IMR-90 (cell line): ENCODE measurements around the gene CYP27B1. TPM values are rescaled to one million over a fixed set of nuclear protein-coding genes. Genes with fewer than 3 reads are reported as not detected.

Experiments
- ATAC-seq: fragments of 200-7000 bp; cut with Tn5 transposase; 2 replicates; pipeline ENCODE4 v1.9.1; 2020; ENCODE audit warnings: low read depth, mild to moderate bottlenecking, moderate library complexity
- BruUV-seq: library from RNA; stranded (reverse); fragments of 400-500 nt; replicated peaks from 2 replicates; lab custom pipeline; 2021; lab: Mats Ljungman, UMichigan
- CTCF ChIA-PET: fragments of 300-600 bp; formaldehyde crosslinking; extraction: SDS; loops from one replicate; lab custom pipeline; 2021; ENCODE audit warnings: antibody characterized with exemption; lab: Yijun Ruan, JAX
- POLR2A ChIA-PET: fragments of 300-600 bp; sonication (Branson Sonifier 250); formaldehyde crosslinking; loops from one replicate; lab custom pipeline; 2022; ENCODE audit warnings: antibody characterized with exemption; ENCODE audit not compliant: unreplicated experiment; lab: Charles Lee
- DNase-seq: peaks from one replicate; pipeline ENCODE4 v3.0.0; 2013
- H2AFZ ChIP-seq: replicated peaks from 2 replicates; pipeline ENCODE3; 2013; ENCODE audit warnings: low read length, mild to moderate bottlenecking; ENCODE audit not compliant: poor library complexity
- H2AK5ac ChIP-seq: 2 replicates; pipeline ENCODE4 v1.6.1; 2013; ENCODE audit warnings: low read depth, low read length, inconsistent platforms
- H2AK9ac ChIP-seq: replicated peaks from 2 replicates; pipeline ENCODE3; 2013; ENCODE audit warnings: mild to moderate bottlenecking, low read depth, low read length, moderate library complexity; ENCODE audit not compliant: poor library complexity
- H2BK120ac ChIP-seq: 2 replicates; pipeline ENCODE4 v1.6.1; 2013; ENCODE audit warnings: low read depth, low read length, inconsistent platforms
- H2BK15ac ChIP-seq: 3 replicates; pipeline ENCODE4 v1.6.1; 2013; ENCODE audit warnings: low read depth, low read length, inconsistent platforms
- H2BK20ac ChIP-seq: 2 replicates; pipeline ENCODE4 v1.6.1; 2013; ENCODE audit warnings: low read depth, mild to moderate bottlenecking, inconsistent platforms, low read length, moderate library complexity
- H2BK5ac ChIP-seq: 2 replicates; pipeline ENCODE4 v1.6.1; 2013; ENCODE audit warnings: mild to moderate bottlenecking, low read depth, low read length, inconsistent platforms; ENCODE audit not compliant: poor library complexity, severe bottlenecking
- H3K14ac ChIP-seq: replicated peaks from 2 replicates; pipeline ENCODE4 v1.6.1; 2013; ENCODE audit warnings: low read depth, low read length, inconsistent platforms
- H3K18ac ChIP-seq: 2 replicates; pipeline ENCODE4 v1.6.1; 2013; ENCODE audit warnings: low read depth, low read length, control low read depth
- H3K23ac ChIP-seq: 2 replicates; pipeline ENCODE4 v1.6.1; 2013; ENCODE audit warnings: low read depth, low read length, inconsistent platforms
- H3K27ac ChIP-seq: 2 replicates; pipeline ENCODE4 v1.5.1; 2013; ENCODE audit warnings: mild to moderate bottlenecking, control low read depth, low read length; ENCODE audit not compliant: insufficient read depth
- H3K27me3 ChIP-seq: 2 replicates; pipeline ENCODE4 v1.6.1; 2013; ENCODE audit warnings: low read length; ENCODE audit not compliant: control insufficient read depth, insufficient read depth
- H3K36me3 ChIP-seq: 2 replicates; pipeline ENCODE4 v1.6.1; 2013; ENCODE audit warnings: low read length, mixed read lengths; ENCODE audit not compliant: control insufficient read depth, insufficient read depth
- H3K4ac ChIP-seq: 2 replicates; pipeline ENCODE4 v1.6.1; 2013; ENCODE audit warnings: low read depth, low read length, inconsistent platforms
- H3K4me1 ChIP-seq: 2 replicates; pipeline ENCODE4 v1.6.1; 2013; ENCODE audit warnings: low read length, mixed read lengths; ENCODE audit not compliant: control insufficient read depth, insufficient read depth
- H3K4me2 ChIP-seq: 2 replicates; pipeline ENCODE4 v1.6.1; 2013; ENCODE audit warnings: low read depth, mild to moderate bottlenecking, control low read depth, low read length, moderate library complexity
- H3K4me3 ChIP-seq: 2 replicates; pipeline ENCODE4 v1.5.1; 2013; ENCODE audit warnings: low read depth, mild to moderate bottlenecking, control low read depth, low read length, moderate library complexity; ENCODE audit not compliant: insufficient read depth
- H3K56ac ChIP-seq: 2 replicates; pipeline ENCODE4 v1.6.1; 2013; ENCODE audit warnings: low read length, inconsistent platforms; ENCODE audit not compliant: insufficient read depth; ENCODE audit errors: extremely low read depth
- H3K79me1 ChIP-seq, 2 experiments: 2 replicates each; pipeline ENCODE4 v1.6.1; 2013; ENCODE audit warnings: low read length in 2 of 2, inconsistent platforms in 1 of 2, low read depth in 1 of 2
- H3K9ac ChIP-seq: 2 replicates; pipeline ENCODE4 v1.6.1; 2013; ENCODE audit warnings: low read depth, low read length, control low read depth
- H3K9me1 ChIP-seq: 2 replicates; pipeline ENCODE4 v1.6.1; 2013; ENCODE audit warnings: low read length, inconsistent platforms; ENCODE audit not compliant: insufficient read depth
- H3K9me3 ChIP-seq: 2 replicates; pipeline ENCODE4 v1.6.1; 2013; ENCODE audit warnings: low read length; ENCODE audit not compliant: control insufficient read depth, insufficient read depth
- H4K20me1 ChIP-seq: 2 replicates; pipeline ENCODE4 v1.6.1; 2013; ENCODE audit warnings: low read length, inconsistent platforms; ENCODE audit not compliant: insufficient read depth
- H4K5ac ChIP-seq: 2 replicates; pipeline ENCODE4 v1.6.1; 2013; ENCODE audit warnings: mild to moderate bottlenecking, low read depth, low read length, control low read depth
- H4K8ac ChIP-seq, 2 experiments: 2 replicates each; pipeline ENCODE4 v1.6.1; 2013; ENCODE audit warnings: low read depth in 2 of 2, low read length in 2 of 2, control low read depth in 1 of 2, inconsistent platforms in 1 of 2
- H4K91ac ChIP-seq: 2 replicates; pipeline ENCODE4 v1.6.1; 2013; ENCODE audit warnings: low read depth, low read length, inconsistent platforms; ENCODE audit not compliant: insufficient read depth
- RCOR1 ChIP-seq: IDR thresholded peaks from 2 replicates; pipeline ENCODE4 v1.6.1; 2012; ENCODE audit warnings: mild to moderate bottlenecking, low read length, improper control_type of control experiment; ENCODE audit not compliant: insufficient replicate concordance
- WGBS, 2 experiments: methylation state at CpG; one replicate each; pipeline versions ENCODE4 v1.1.5 to v1.1.7; 2013; ENCODE audit warnings: missing lambda C conversion rate in 2 of 2; ENCODE audit not compliant: insufficient read length in 1 of 2; ENCODE audit errors: extremely low coverage in 2 of 2; 5-methylcytosine and 5-hydroxymethylcytosine counted together
- dilution Hi-C: fragments of 300-500 bp; cut with HindIII; formaldehyde crosslinking; loops from one replicate; pipeline ENCODE4 v1.14.3; 2018; ENCODE audit warnings: low sequenced_read_pairs; ENCODE audit not compliant: unreplicated experiment
- in situ Hi-C: fragments of 300-500 bp; cut with MboI; formaldehyde crosslinking; loops from 3 replicates; pipeline ENCODE4 v1.14.3; 2019; ENCODE audit warnings: low sequenced_read_pairs, inconsistent platforms, mixed read lengths
- intact Hi-C: fragments of 100-400 bp; cut with micrococcal nuclease; formaldehyde crosslinking; loops from 2 replicates; pipeline ENCODE4 v1.10.0; 2022
- polyA plus RNA-seq, 3 experiments: library from polyadenylated mRNA; depleted of rRNA; stranded (reverse); fragments of >200 nt; gene quantifications; 2 replicates each; pipeline ENCODE4 v1.2.3, GENCODE V29; 2012; ENCODE audit warnings: low replicate concordance in 1 of 3
- total RNA-seq: library from RNA; depleted of rRNA; stranded (reverse); fragments of >200 nt; gene quantifications from 2 replicates; pipeline ENCODE4 v1.2.3, GENCODE V29; 2012

CYP27B1 gene
- total and polyA plus RNA-seq, 2 of the 4 experiments (the other 2 are of a cell fraction), result 0.36 to 1.3 TPM

GRCh38 chr12:57775563-57776246 lies 8.8 kb upstream of the CYP27B1 start:
- POLR2A ChIA-PET, result no interaction called here
- dilution Hi-C loops, result no loop called here
- ATAC-seq, result no peak

More at GRCh38 chr12:57775563-57776246, 8.8 kb upstream of the CYP27B1 start:
- Histone ChIP-seq H3K18ac (no peak overlapping the region), H3K23ac (no peak overlapping the region), H2AFZ (no peak overlapping the region), H4K20me1 (no peaks in the 10 kb centered on the region), H3K27me3 (no peaks in the 10 kb centered on the region), H3K56ac (no peak overlapping the region), H3K9ac (no peak overlapping the region), H4K91ac (no peak overlapping the region), H3K4me1 (0 out of 2 replicates have a peak, but pooled peaks cover 3% of the 10 kb centered on the region), H2AK9ac (no peak overlapping the region), H4K8ac (no peak overlapping the region), H3K36me3 (peaks cover 6% of the 10 kb centered on the region), H3K9me1 (peaks cover 9% of the 10 kb centered on the region), H3K4me3 (no peak overlapping the region), H2BK120ac (no peak overlapping the region), H3K27ac (no peak overlapping the region), H4K5ac (no peak overlapping the region), H3K4ac (no peak overlapping the region), H3K14ac (no peak overlapping the region), H3K9me3 (no peaks in the 10 kb centered on the region), H2BK5ac (no peak overlapping the region), H3K4me2 (no peak overlapping the region), H3K79me1 (peaks cover 15 to 28% of the 10 kb centered on the region in 2 experiments; a peak in 3 of 4 replicates), H2AK5ac (no peak overlapping the region), H2BK20ac (no peak overlapping the region), H2BK15ac (no peak overlapping the region)
- TF ChIP-seq RCOR1, result no peak
- WGBS, 2 experiments, result 38% methylated on average over 1 of the region's 4 CpGs; no CpG with 5 or more reads in 1 of the 2 experiments
- in situ Hi-C loops, result no loop called here
- intact Hi-C loops, result no loop called here
- CTCF ChIA-PET, result interaction anchor here (1.2 kb wide), 1 partner anchor 16 kb away, joined by 3 read pairs; no protein-coding TSS in a partner anchor
- no peak for DNase-seq
- BruUV-seq, result no TSS peak
